ENCODE data around the gene TMEM151A. TPM values are rescaled to one million over a fixed set of nuclear protein-coding genes. Genes with fewer than 3 reads are reported as not detected.

TMEM151A gene
- total and polyA plus RNA-seq, 4 donors: 0.05 to 0.13 TPM; not detected in 2

- no peak for DNase-seq (ENCODE audit: low spot score)
- WGBS: 65% methylated on average over 3 of the region's 3 CpGs
- Histone ChIP-seq H3K4me1 (ENCODE audit: control insufficient read depth in 4 of 4, insufficient read depth in 4 of 4, low read length in 3 of 4) (peaks cover 2 to 9% (median 4%) of the 10 kb centered on the region in 4 donors), H3K27me3 (ENCODE audit: control insufficient read depth in 4 of 4, insufficient read depth in 4 of 4, low read length in 3 of 4) (no peaks in the 10 kb centered on the region), H3K4me3 (ENCODE audit: low read depth in 1 of 3, low read length in 3 of 3) (no peak overlapping the region), H3K9me3 (ENCODE audit: control insufficient read depth in 4 of 4, low read length in 3 of 4) (no peaks in the 10 kb centered on the region), H3K9ac (ENCODE audit: low read depth in 1 of 2, low read length in 2 of 2) (no peak overlapping the region), H3K36me3 (ENCODE audit: control insufficient read depth in 4 of 4, insufficient read depth in 3 of 4, low read depth in 1 of 4, low read length in 3 of 4) (no peaks in the 10 kb centered on the region), H3K27ac (ENCODE audit: low read depth in 1 of 2, low read length in 2 of 2) (no peak overlapping the region)
- TF ChIP-seq ATF3 (IDR thresholded peaks at IDR 0.05): no peak
Measured at GRCh38 chr11:66328031-66328301, 36.3 kb downstream of the TMEM151A start.

GRCh38 chr11:66328302-66329144 lies 36.8 kb downstream of the TMEM151A start:
- no peak overlapping the region for H3K9ac ChIP-seq (ENCODE audit: low read depth in 1 of 2, low read length in 2 of 2)

More at GRCh38 chr11:66328302-66329144, 36.8 kb downstream of the TMEM151A start:
- H3K4me3 ChIP-seq (ENCODE audit: low read depth in 1 of 3, low read length in 3 of 3): no peak overlapping the region
- TF ChIP-seq HNF4G (IDR thresholded peaks at IDR 0.05) (peak; percentile 11), REST (IDR thresholded peaks at IDR 0.05) (no peak), ATF3 (IDR thresholded peaks at IDR 0.05) (no peak), RXRA (IDR thresholded peaks at IDR 0.05) (peak in 1 of 2 donors; percentile 54), NR2F2 (IDR thresholded peaks at IDR 0.05) (peak; percentile 33), SP1 (IDR thresholded peaks at IDR 0.05) (peak; percentile 61), CTCF (IDR thresholded peaks at IDR 0.05; ENCODE audit: low read depth, low read length, missing input control) (peak; percentile 90), TAF1 (conservative IDR thresholded peaks at IDR 0.05) (no peak), YY1 (IDR thresholded peaks at IDR 0.05) (peak; percentile 38), RAD21 (IDR thresholded peaks at IDR 0.05) (peak; percentile 90 to 96)
- H3K4me1 ChIP-seq (ENCODE audit: control insufficient read depth in 4 of 4, insufficient read depth in 4 of 4, low read length in 3 of 4): peaks cover 2 to 9% (median 4%) of the 10 kb centered on the region in 4 donors
- peak; percentile 85 for DNase-seq (ENCODE audit: low spot score)
- H3K9me3 ChIP-seq (ENCODE audit: control insufficient read depth in 4 of 4, low read length in 3 of 4): no peaks in the 10 kb centered on the region
- no peaks in the 10 kb centered on the region for H3K27me3 ChIP-seq (ENCODE audit: control insufficient read depth in 4 of 4, insufficient read depth in 4 of 4, low read length in 3 of 4)
- no peak overlapping the region for H3K27ac ChIP-seq (ENCODE audit: low read depth in 1 of 2, low read length in 2 of 2)
- WGBS: 10% methylated on average over 19 of the region's 19 CpGs
- no peaks in the 10 kb centered on the region for H3K36me3 ChIP-seq (ENCODE audit: control insufficient read depth in 4 of 4, insufficient read depth in 3 of 4, low read depth in 1 of 4, low read length in 3 of 4)

Data from liver (tissue), 9 donors.